Lung (tissue), 12 donors: ENCODE results near the gene ATM. TPM values are rescaled to one million over a fixed set of nuclear protein-coding genes. Genes with fewer than 3 reads are reported as not detected.

ENCODE experiments used
- ATAC-seq: fragments of 200-7000 bp; cut with Tn5 transposase; one replicate; pipeline ENCODE4 v1.9.1; 2020; ENCODE audit warnings: moderate number of reproducible peaks; ENCODE audit not compliant: insufficient read depth, low FRiP score
- DNase-seq, 3 donors: peaks; one replicate each; pipeline ENCODE4 v3.0.0-alpha.2; 2013 to 2017
- H3K27ac ChIP-seq, 2 donors: one replicate each; pipeline ENCODE4 v1.5.1; 2013; ENCODE audit warnings: mild to moderate bottlenecking in 2 of 2, moderate library complexity in 2 of 2, control low read depth in 1 of 2, inconsistent platforms in 1 of 2, low read depth in 1 of 2, low read length in 1 of 2
- H3K27me3 ChIP-seq, 3 donors: one replicate each; pipeline ENCODE4 v1.5.1; 2013; ENCODE audit warnings: low read length in 2 of 3; ENCODE audit not compliant: control insufficient read depth in 3 of 3, insufficient read depth in 3 of 3
- H3K36me3 ChIP-seq, 4 donors: one replicate each; pipeline ENCODE4 v1.5.1; 2013; ENCODE audit warnings: low read length in 4 of 4, mild to moderate bottlenecking in 1 of 4, moderate library complexity in 1 of 4; ENCODE audit not compliant: control insufficient read depth in 4 of 4, insufficient read depth in 4 of 4
- H3K4me1 ChIP-seq, 5 donors: one replicate each; pipeline ENCODE4 v1.5.1; 2013; ENCODE audit warnings: low read length in 5 of 5, mild to moderate bottlenecking in 2 of 5, moderate library complexity in 1 of 5; ENCODE audit not compliant: control insufficient read depth in 5 of 5, insufficient read depth in 5 of 5
- H3K4me3 ChIP-seq: one replicate; pipeline ENCODE4 v1.5.1; 2013; ENCODE audit warnings: mild to moderate bottlenecking, control low read depth, moderate library complexity
- H3K9ac ChIP-seq, 2 donors: one replicate each; pipeline ENCODE4 v1.5.1; 2013; ENCODE audit warnings: low read length in 2 of 2, control low read depth in 1 of 2; ENCODE audit not compliant: insufficient read depth in 1 of 2
- H3K9me3 ChIP-seq, 4 donors: one replicate each; pipeline ENCODE4 v1.5.1; 2013; ENCODE audit warnings: low read length in 3 of 4, mild to moderate bottlenecking in 1 of 4, moderate library complexity in 1 of 4; ENCODE audit not compliant: control insufficient read depth in 4 of 4, insufficient read depth in 3 of 4
- WGBS, 2 donors: extraction: QIAGEN DNeasy Blood & Tissue Kit; methylation state at CpG; one replicate each; pipeline ENCODE4 v1.1.7; 2013; 5-methylcytosine and 5-hydroxymethylcytosine counted together
- polyA plus RNA-seq, 2 donors: library from polyadenylated mRNA; stranded (reverse); fragments of 200-250 nt; gene quantifications; one replicate each; pipeline ENCODE4 v1.2.1, GENCODE V29; 2013
- total RNA-seq, 2 donors: library from RNA; depleted of rRNA in 1 of 2; stranded (reverse); fragments of >200 nt in 1 of 2; gene quantifications; one replicate each; pipeline ENCODE4 v1.2.1, GENCODE V29; 2014 to 2021
- TF ChIP-seq, protein P1 (sequence below): IDR thresholded peaks from 2 replicates; pipeline ENCODE4 v1.5.1; 2012; ENCODE audit warnings: mild to moderate bottlenecking; ENCODE audit errors: control extremely low read depth, extremely low read depth
- donor health status: control.
- donor health status: control.
- donor health status: Bipolar disorder and iron deficiency.
- donor health status: healthy.
- donor health status: DM: yes; HTN: yes; CAD: no.

The ATM gene
- total and polyA plus RNA-seq, 4 donors = 14.9 to 165 (median 29.9) TPM

DNA sequence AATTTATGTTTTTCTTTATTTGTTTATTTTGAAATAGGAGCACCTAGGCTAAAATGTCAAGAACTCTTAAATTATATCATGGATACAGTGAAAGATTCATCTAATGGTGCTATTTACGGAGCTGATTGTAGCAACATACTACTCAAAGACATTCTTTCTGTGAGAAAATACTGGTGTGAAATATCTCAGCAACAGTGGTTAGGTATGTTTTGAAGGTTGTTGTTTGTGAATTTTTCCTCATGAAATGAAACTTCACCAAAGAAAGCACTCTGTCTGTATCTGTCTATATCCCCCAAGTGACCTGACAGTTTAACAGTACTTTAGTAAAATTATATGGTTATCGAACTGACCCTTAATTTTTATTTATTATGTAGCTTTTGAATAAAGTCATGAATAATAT, 12.8 kb downstream of the ATM start:
- Histone ChIP-seq H3K9me3 (no peaks in the 10 kb centered on the region), H3K36me3 (peaks cover 6 to 31% (median 20%) of the 10 kb centered on the region in 4 donors), H3K27ac (no peak overlapping the region), H3K4me1 (peaks cover 0 to 2% (median 0%) of the 10 kb centered on the region in 5 donors), H3K4me3 (no peak overlapping the region), H3K27me3 (no peaks in the 10 kb centered on the region), H3K9ac (no peak overlapping the region)
- TF ChIP-seq, protein P1, sequence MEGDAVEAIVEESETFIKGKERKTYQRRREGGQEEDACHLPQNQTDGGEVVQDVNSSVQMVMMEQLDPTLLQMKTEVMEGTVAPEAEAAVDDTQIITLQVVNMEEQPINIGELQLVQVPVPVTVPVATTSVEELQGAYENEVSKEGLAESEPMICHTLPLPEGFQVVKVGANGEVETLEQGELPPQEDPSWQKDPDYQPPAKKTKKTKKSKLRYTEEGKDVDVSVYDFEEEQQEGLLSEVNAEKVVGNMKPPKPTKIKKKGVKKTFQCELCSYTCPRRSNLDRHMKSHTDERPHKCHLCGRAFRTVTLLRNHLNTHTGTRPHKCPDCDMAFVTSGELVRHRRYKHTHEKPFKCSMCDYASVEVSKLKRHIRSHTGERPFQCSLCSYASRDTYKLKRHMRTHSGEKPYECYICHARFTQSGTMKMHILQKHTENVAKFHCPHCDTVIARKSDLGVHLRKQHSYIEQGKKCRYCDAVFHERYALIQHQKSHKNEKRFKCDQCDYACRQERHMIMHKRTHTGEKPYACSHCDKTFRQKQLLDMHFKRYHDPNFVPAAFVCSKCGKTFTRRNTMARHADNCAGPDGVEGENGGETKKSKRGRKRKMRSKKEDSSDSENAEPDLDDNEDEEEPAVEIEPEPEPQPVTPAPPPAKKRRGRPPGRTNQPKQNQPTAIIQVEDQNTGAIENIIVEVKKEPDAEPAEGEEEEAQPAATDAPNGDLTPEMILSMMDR = no peak
- ATAC-seq (no peak), DNase-seq (no peak)
- WGBS, 2 donors = 93 to 96% methylated on average over 2 of the region's 2 CpGs

DNA sequence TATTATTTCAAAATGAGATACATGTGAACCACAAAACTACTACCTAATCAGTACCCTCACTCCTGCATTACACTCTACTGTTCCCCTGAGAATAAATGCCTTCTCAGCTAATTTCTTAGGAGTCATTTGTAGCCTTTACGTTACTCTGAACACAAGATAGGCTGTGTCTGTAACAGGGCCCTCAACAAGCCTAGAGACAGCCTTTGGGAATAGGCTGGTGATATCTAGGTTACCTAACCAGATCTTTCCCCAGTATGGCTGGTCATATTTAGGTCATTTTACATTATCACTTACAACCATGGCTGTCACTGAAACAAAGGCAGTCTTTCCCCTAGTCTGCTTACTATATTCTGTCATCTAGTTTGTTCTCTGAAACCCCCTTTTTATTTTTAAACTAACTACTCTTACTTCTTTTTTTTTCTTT, 14.2 kb downstream of the ATM start:
- Histone ChIP-seq H3K4me3 (no peak overlapping the region), H3K36me3 (peaks cover 6 to 25% (median 18%) of the 10 kb centered on the region in 4 donors), H3K27me3 (no peaks in the 10 kb centered on the region), H3K9me3 (no peaks in the 10 kb centered on the region), H3K9ac (no peak overlapping the region), H3K4me1 (peaks cover 0 to 2% (median 0%) of the 10 kb centered on the region in 5 donors), H3K27ac (no peak overlapping the region)
- TF ChIP-seq, protein P1 = no peak
- DNase-seq = no peak
- WGBS, 2 donors = 91 to 96% methylated on average over 1 of the region's 1 CpG
- no peak for ATAC-seq

DNA sequence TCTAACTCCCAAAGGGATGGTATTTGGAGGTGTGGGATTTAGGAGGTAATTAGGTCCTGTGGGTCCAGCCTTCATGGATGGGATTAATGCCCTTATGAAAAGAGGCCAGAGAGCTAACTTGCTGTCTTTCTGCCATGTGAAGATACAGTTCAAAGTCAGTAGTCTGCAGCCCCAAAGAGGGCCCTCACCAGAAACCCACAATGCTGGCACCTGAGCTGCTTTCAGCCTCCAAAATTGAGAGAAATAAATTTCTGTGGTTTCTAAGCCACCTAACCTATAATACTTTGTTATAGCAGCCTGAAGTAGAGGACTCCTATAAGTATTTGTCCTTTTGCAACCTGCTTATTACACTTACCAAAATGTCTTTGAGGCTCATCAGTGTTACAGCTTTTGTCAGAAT, 16.2 kb downstream of the ATM start:
- no peak overlapping the region for H3K27ac ChIP-seq
- ATAC-seq = no peak
- DNase-seq = no peak
- H3K4me1 ChIP-seq = peaks cover 0 to 2% (median 0%) of the 10 kb centered on the region in 5 donors
- H3K27me3 ChIP-seq = no peaks in the 10 kb centered on the region
- no peak overlapping the region for H3K9ac ChIP-seq
- H3K9me3 ChIP-seq = no peaks in the 10 kb centered on the region
- peaks cover 4 to 20% (median 18%) of the 10 kb centered on the region in 4 donors for H3K36me3 ChIP-seq
- H3K4me3 ChIP-seq = no peak overlapping the region
- TF ChIP-seq, protein P1 = no peak
